Kidney (tissue), 14 donors: ENCODE data around the gene NDUFS6. TPM values are rescaled to one million over a fixed set of nuclear protein-coding genes. Genes with fewer than 3 reads are reported as not detected.

ENCODE experiments used
- DNase-seq, 5 donors: peaks; one replicate each; pipeline ENCODE4 v3.0.0-alpha.2; 2013 to 2020
- FAIRE-seq: peaks from 2 replicates; lab custom pipeline; 2012; peaks lifted over from hg19 to GRCh38; lab: Jason Lieb, UNC
- H3K27ac ChIP-seq, 2 donors: one replicate each; pipeline ENCODE4 v1.7.0; 2013; ENCODE audit warnings: low read depth in 2 of 2, low read length in 2 of 2, inconsistent platforms in 1 of 2
- H3K27me3 ChIP-seq: one replicate; pipeline ENCODE4 v1.7.1; 2013; ENCODE audit warnings: low read length, inconsistent platforms; ENCODE audit not compliant: control insufficient read depth, insufficient read depth
- H3K36me3 ChIP-seq, 3 donors: one replicate each; pipeline versions ENCODE4 v1.7.0 to v1.7.1; 2013; ENCODE audit warnings: low read length in 3 of 3, control low read depth in 1 of 3, inconsistent platforms in 1 of 3; ENCODE audit not compliant: insufficient read depth in 3 of 3, control insufficient read depth in 2 of 3
- H3K4me1 ChIP-seq, 3 donors: one replicate each; pipeline versions ENCODE4 v1.7.0 to v1.7.1; 2013; ENCODE audit warnings: low read length in 3 of 3, inconsistent platforms in 1 of 3, low read depth in 1 of 3; ENCODE audit not compliant: control insufficient read depth in 2 of 3, insufficient read depth in 2 of 3
- H3K4me3 ChIP-seq, 3 donors: one replicate each; pipeline versions ENCODE4 v1.7.0 to v1.8.1; 2013; ENCODE audit warnings: low read length in 3 of 3, control low read depth in 1 of 3, inconsistent platforms in 1 of 3
- H3K9ac ChIP-seq, 3 donors: one replicate each; pipeline versions ENCODE4 v1.7.0 to v1.7.1; 2013; ENCODE audit warnings: low read length in 3 of 3, control low read depth in 1 of 3, inconsistent platforms in 1 of 3
- H3K9me3 ChIP-seq, 3 donors: one replicate each; pipeline versions ENCODE4 v1.7.0 to v1.7.1; 2013; ENCODE audit warnings: low read length in 3 of 3, control low read depth in 1 of 3, inconsistent platforms in 1 of 3; ENCODE audit not compliant: control insufficient read depth in 2 of 3, insufficient read depth in 1 of 3
- CTCF ChIP-seq: IDR thresholded peaks from 3 replicates; pipeline ENCODE4 v1.5.1; 2012; ENCODE audit warnings: mild to moderate bottlenecking, moderate library complexity, borderline replicate concordance; ENCODE audit not compliant: insufficient read depth; ENCODE audit errors: extremely low read depth
- intact Hi-C: fragments of 100-400 bp; cut with DNase I; formaldehyde crosslinking; loops from one replicate; pipeline ENCODE4 v1.11.1; 2022
- polyA plus RNA-seq: library from polyadenylated mRNA; stranded (reverse); fragments of 350-450 nt; fragmentation: Illumina TruSeq; extraction: RNeasy Lipid Tissue Mini Kit (QIAGEN cat#74804); gene quantifications from one replicate; pipeline ENCODE4 v1.2.3, GENCODE V29; 2014; ENCODE audit warnings: low read depth, low replicate concordance; ENCODE audit not compliant: insufficient read depth
- total RNA-seq: library from RNA; stranded (reverse); fragmentation: NEBNext Ultra II Directional; extraction: Animal tissue kit (Norgen Biotek cat#: 25700); gene quantifications from one replicate; pipeline ENCODE4 v1.2.1, GENCODE V29; 2021
- donor health status: control.
- donor health status: control.
- donor health status: control.
- donor health status: control.
- donor health status: control.
- donor health status: DM: yes; HTN: yes; CAD: no.
- donor health status: Normal renal cell carcinoma (clear cell type).

The NDUFS6 gene
- total and polyA plus RNA-seq, 2 donors from 2014 or later = 31.1 to 164 TPM

- peaks cover 0 to 6% (median 5%) of the 10 kb centered on the region in 3 donors for H3K4me1 ChIP-seq
- no peak overlapping the region for H3K9ac ChIP-seq
- FAIRE-seq (no peak), DNase-seq (no peak)
- no peaks in the 10 kb centered on the region for H3K27me3 ChIP-seq
- peaks cover 0 to 18% (median 5%) of the 10 kb centered on the region in 3 donors for H3K36me3 ChIP-seq
- no peak overlapping the region for H3K27ac ChIP-seq
- no peak for TF ChIP-seq CTCF
- no peak overlapping the region for H3K4me3 ChIP-seq
- H3K9me3 ChIP-seq = peaks cover 0 to 3% (median 0%) of the 10 kb centered on the region in 3 donors
- intact Hi-C loops = no loop called here
Observed at GRCh38 chr5:1795931-1796330, 5.3 kb upstream of the NDUFS6 start.

- no peak overlapping the region for H3K9ac ChIP-seq
- FAIRE-seq (no peak), DNase-seq (no peak)
- H3K36me3 ChIP-seq = peaks cover 0 to 18% (median 5%) of the 10 kb centered on the region in 3 donors
- H3K27ac ChIP-seq = no peak overlapping the region
- peaks cover 0 to 6% (median 5%) of the 10 kb centered on the region in 3 donors for H3K4me1 ChIP-seq
- H3K9me3 ChIP-seq = peaks cover 0 to 3% (median 0%) of the 10 kb centered on the region in 3 donors
- H3K4me3 ChIP-seq = no peak overlapping the region
- TF ChIP-seq CTCF = no peak
- intact Hi-C loops = no loop called here
- no peaks in the 10 kb centered on the region for H3K27me3 ChIP-seq
Observed at GRCh38 chr5:1796371-1797102, 4.7 kb upstream of the NDUFS6 start.

- FAIRE-seq (no peak), DNase-seq (no peak)
- intact Hi-C loops = no loop called here
- Histone ChIP-seq H3K4me3 (no peak overlapping the region), H3K9ac (no peak overlapping the region), H3K36me3 (peaks cover 0 to 18% (median 5%) of the 10 kb centered on the region in 3 donors), H3K27ac (no peak overlapping the region), H3K9me3 (peaks cover 0 to 3% (median 0%) of the 10 kb centered on the region in 3 donors), H3K27me3 (no peaks in the 10 kb centered on the region), H3K4me1 (peaks cover 0 to 8% (median 6%) of the 10 kb centered on the region in 3 donors)
- TF ChIP-seq CTCF = no peak
Observed at GRCh38 chr5:1797103-1797800, 4.0 kb upstream of the NDUFS6 start.
